ENCODE data around the gene KCNF1.

- TF ChIP-seq POLR2AphosphoS5 (IDR thresholded peaks at IDR 0.05; ENCODE audit: low read depth, low read length) (no peak), POLR2A (IDR thresholded peaks at IDR 0.05; ENCODE audit: low read depth, low read length) (no peak)
Measured at GRCh38 chr2:10923008-10923375, 11.3 kb downstream of the KCNF1 start.

All from GM12892 (cell line).